ENCODE data around the gene CERS6. TPM values are rescaled to one million over a fixed set of nuclear protein-coding genes. Genes with fewer than 3 reads are reported as not detected.

Gene CERS6
- total and polyA plus RNA-seq, 2 donors from 2014 or later: 9.4 to 18.8 TPM

GRCh38 chr2:168453404-168453803 is 2.7 kb upstream of the CERS6 start:
- Histone ChIP-seq H3K4me1 (ENCODE audit: control insufficient read depth in 2 of 3, insufficient read depth in 2 of 3, low read depth in 1 of 3, low read length in 3 of 3) (peaks cover 0 to 3% (median 3%) of the 10 kb centered on the region in 3 donors), H3K27ac (ENCODE audit: low read depth in 2 of 2, low read length in 2 of 2) (no peak overlapping the region), H3K9ac (ENCODE audit: low read length in 3 of 3) (no peak overlapping the region), H3K36me3 (ENCODE audit: control insufficient read depth in 2 of 3, insufficient read depth in 3 of 3, low read length in 3 of 3) (no peaks in the 10 kb centered on the region), H3K9me3 (ENCODE audit: control insufficient read depth in 2 of 3, insufficient read depth in 1 of 3, low read length in 3 of 3) (no peaks in the 10 kb centered on the region), H3K4me3 (ENCODE audit: low read length in 3 of 3) (no peak overlapping the region), H3K27me3 (ENCODE audit: control insufficient read depth, insufficient read depth, low read length) (no peaks in the 10 kb centered on the region)
- DNase-seq (no peak), FAIRE-seq (no peak)
- intact Hi-C loops (cut with DNase I): no loop called here
- TF ChIP-seq, protein P1, sequence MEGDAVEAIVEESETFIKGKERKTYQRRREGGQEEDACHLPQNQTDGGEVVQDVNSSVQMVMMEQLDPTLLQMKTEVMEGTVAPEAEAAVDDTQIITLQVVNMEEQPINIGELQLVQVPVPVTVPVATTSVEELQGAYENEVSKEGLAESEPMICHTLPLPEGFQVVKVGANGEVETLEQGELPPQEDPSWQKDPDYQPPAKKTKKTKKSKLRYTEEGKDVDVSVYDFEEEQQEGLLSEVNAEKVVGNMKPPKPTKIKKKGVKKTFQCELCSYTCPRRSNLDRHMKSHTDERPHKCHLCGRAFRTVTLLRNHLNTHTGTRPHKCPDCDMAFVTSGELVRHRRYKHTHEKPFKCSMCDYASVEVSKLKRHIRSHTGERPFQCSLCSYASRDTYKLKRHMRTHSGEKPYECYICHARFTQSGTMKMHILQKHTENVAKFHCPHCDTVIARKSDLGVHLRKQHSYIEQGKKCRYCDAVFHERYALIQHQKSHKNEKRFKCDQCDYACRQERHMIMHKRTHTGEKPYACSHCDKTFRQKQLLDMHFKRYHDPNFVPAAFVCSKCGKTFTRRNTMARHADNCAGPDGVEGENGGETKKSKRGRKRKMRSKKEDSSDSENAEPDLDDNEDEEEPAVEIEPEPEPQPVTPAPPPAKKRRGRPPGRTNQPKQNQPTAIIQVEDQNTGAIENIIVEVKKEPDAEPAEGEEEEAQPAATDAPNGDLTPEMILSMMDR (IDR thresholded peaks at IDR 0.05; ENCODE audit: borderline replicate concordance, extremely low read depth, insufficient read depth): no peak

- no peak for FAIRE-seq
- Histone ChIP-seq H3K4me3 (ENCODE audit: low read length in 3 of 3) (peak overlapping the region in 2 of 3 donors; percentile 70 to 91), H3K9me3 (ENCODE audit: control insufficient read depth in 2 of 3, insufficient read depth in 1 of 3, low read length in 3 of 3) (no peaks in the 10 kb centered on the region), H3K27ac (ENCODE audit: low read depth in 2 of 2, low read length in 2 of 2) (no peak overlapping the region), H3K27me3 (ENCODE audit: control insufficient read depth, insufficient read depth, low read length) (no peaks in the 10 kb centered on the region), H3K36me3 (ENCODE audit: control insufficient read depth in 2 of 3, insufficient read depth in 3 of 3, low read length in 3 of 3) (no peaks in the 10 kb centered on the region), H3K9ac (ENCODE audit: low read length in 3 of 3) (peak overlapping the region in 1 of 3 donors; percentile 7), H3K4me1 (ENCODE audit: control insufficient read depth in 2 of 3, insufficient read depth in 2 of 3, low read depth in 1 of 3, low read length in 3 of 3) (peaks cover 3% of the 10 kb centered on the region in 3 donors)
- intact Hi-C loops (cut with DNase I): no loop called here
- DNase-seq: no peak
- TF ChIP-seq, protein P1 (IDR thresholded peaks at IDR 0.05; ENCODE audit: borderline replicate concordance, extremely low read depth, insufficient read depth): no peak
These were observed 1.1 kb upstream of the CERS6 start for GRCh38 chr2:168454737-168455644.

DNA sequence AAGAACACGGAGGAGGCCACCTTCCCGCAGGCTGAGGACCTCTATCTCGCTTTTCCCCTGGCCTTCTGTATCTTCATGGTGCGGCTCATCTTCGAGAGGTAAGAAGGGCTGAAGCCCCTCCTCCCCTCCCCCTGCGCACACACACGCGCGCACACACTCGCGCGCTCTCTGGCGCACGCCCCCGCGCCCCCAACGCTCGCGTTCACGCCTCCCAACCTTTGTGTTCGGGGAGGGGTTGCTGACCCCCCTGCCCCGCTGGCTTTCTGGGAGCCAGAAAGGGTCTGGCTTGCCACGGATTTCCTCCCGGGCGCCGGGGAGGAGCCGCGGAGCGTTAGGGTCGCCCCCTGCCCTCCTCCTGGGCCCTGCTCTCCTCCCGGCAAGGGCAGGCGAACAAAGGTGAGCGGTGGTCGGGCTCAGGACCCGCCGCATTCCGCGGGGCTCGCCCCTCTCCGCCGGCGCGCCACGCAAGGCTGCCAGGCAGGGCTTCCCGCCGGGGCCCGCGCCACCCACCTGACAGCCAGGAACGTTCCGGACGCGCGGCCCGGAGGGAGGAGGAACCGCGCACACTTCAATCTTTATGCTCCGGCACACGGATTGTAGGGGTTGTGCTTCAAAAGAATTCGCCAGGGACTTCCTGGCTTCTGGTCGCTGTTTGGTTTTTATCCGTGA is 583 bp downstream of the CERS6 start:
- intact Hi-C loops (cut with DNase I): no loop called here
- H3K27ac ChIP-seq (ENCODE audit: low read depth in 2 of 2, low read length in 2 of 2): peak overlapping the region; percentile 81 to 85
- no peaks in the 10 kb centered on the region for H3K36me3 ChIP-seq (ENCODE audit: control insufficient read depth in 2 of 3, insufficient read depth in 3 of 3, low read length in 3 of 3)
- peak; percentile 73 to 83 (median 79) for DNase-seq
- FAIRE-seq: no peak
- H3K4me1 ChIP-seq (ENCODE audit: control insufficient read depth in 2 of 3, insufficient read depth in 2 of 3, low read depth in 1 of 3, low read length in 3 of 3): peaks cover 3% of the 10 kb centered on the region in 3 donors
- H3K27me3 ChIP-seq (ENCODE audit: control insufficient read depth, insufficient read depth, low read length): no peaks in the 10 kb centered on the region
- H3K9me3 ChIP-seq (ENCODE audit: control insufficient read depth in 2 of 3, insufficient read depth in 1 of 3, low read length in 3 of 3): no peaks in the 10 kb centered on the region
- peak overlapping the region; percentile 78 to 88 (median 83) for H3K9ac ChIP-seq (ENCODE audit: low read length in 3 of 3)
- H3K4me3 ChIP-seq (ENCODE audit: low read length in 3 of 3): peak overlapping the region; percentile 91 to 97 (median 94)
- TF ChIP-seq, protein P1 (IDR thresholded peaks at IDR 0.05; ENCODE audit: borderline replicate concordance, extremely low read depth, insufficient read depth): no peak

Measured in kidney (tissue), 14 donors.